ENCODE results near the gene MIAT.

MIAT gene

DNA sequence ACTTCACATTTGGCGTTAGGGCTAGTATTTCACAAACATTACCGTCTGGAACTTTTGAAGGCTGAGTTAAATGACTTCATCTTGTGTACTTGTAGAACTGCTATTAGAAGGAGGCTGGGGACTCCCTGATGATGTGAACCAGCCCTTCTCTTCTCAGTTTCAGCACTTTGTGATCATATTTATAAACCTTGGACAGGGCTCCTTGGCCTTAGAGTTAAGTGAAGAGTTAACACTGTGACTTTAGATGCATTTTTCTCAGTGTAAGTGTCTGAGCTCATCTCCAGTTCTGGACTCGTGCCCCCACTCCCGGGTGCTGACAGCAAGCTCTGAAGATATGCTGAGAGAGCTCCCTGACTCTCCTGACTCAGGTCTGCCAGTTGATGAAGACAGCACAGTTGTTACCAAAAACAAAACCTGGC lies 8.4 kb downstream of the MIAT start:
- H3F3A ChIP-seq (ENCODE audit: insufficient read depth), result peaks cover 15% of the 10 kb centered on the region
- H3K9me3 ChIP-seq (ENCODE audit: insufficient read depth, low read length), result no peaks in the 10 kb centered on the region
- no peaks in the 10 kb centered on the region for H3K27me3 ChIP-seq (ENCODE audit: low read length)
- H3K9ac ChIP-seq (ENCODE audit: low read length), result no peak overlapping the region
- no peak overlapping the region for H3K4me3 ChIP-seq (ENCODE audit: insufficient read depth, low read length, poor library complexity, severe bottlenecking)
- H3K4me2 ChIP-seq (ENCODE audit: low read depth, low read length, poor library complexity, severe bottlenecking), result no peak overlapping the region
- no peak overlapping the region for H2AFZ ChIP-seq (ENCODE audit: low read depth, low read length, severe bottlenecking)
- no peaks in the 10 kb centered on the region for H4K20me1 ChIP-seq (ENCODE audit: low read depth, low read length)
- H3K36me3 ChIP-seq (ENCODE audit: low read length), result no peaks in the 10 kb centered on the region
- TF ChIP-seq EZH2phosphoT487 (conservative IDR thresholded peaks at IDR 0.05; ENCODE audit: low read length), result no peak
- TF ChIP-seq, protein P1, sequence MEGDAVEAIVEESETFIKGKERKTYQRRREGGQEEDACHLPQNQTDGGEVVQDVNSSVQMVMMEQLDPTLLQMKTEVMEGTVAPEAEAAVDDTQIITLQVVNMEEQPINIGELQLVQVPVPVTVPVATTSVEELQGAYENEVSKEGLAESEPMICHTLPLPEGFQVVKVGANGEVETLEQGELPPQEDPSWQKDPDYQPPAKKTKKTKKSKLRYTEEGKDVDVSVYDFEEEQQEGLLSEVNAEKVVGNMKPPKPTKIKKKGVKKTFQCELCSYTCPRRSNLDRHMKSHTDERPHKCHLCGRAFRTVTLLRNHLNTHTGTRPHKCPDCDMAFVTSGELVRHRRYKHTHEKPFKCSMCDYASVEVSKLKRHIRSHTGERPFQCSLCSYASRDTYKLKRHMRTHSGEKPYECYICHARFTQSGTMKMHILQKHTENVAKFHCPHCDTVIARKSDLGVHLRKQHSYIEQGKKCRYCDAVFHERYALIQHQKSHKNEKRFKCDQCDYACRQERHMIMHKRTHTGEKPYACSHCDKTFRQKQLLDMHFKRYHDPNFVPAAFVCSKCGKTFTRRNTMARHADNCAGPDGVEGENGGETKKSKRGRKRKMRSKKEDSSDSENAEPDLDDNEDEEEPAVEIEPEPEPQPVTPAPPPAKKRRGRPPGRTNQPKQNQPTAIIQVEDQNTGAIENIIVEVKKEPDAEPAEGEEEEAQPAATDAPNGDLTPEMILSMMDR (IDR thresholded peaks at IDR 0.05; ENCODE audit: insufficient read depth, low read length, poor library complexity, severe bottlenecking), result no peak
- H3K9me2 ChIP-seq (replicated peaks; ENCODE audit: insufficient read depth, low read length), result no peaks in the 10 kb centered on the region
- H3K79me2 ChIP-seq (ENCODE audit: insufficient read depth, low read length), result no peaks in the 10 kb centered on the region
- no peak overlapping the region for H3K27ac ChIP-seq (ENCODE audit: low read depth, low read length)

DNA sequence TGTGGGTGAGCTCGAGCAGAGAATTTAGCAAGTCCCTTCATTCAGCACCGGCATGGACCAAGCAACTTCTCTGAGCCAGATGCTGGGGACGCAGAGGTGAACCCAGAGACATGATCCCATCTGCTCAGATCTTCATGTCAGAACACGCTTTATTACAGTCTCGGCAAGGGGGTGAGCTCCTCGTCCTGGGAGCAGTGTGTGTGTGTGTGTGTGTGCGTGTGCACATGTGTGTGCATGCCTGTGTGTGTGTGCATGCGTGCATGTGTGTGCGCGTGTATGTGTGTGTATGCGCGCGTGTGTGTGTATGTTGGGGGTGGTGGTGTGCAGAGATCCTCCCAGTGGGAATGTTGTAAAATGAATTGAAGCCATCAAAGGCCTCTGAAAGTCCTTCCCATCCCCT lies 9.8 kb downstream of the MIAT start:
- no peaks in the 10 kb centered on the region for H3K9me2 ChIP-seq (replicated peaks; ENCODE audit: insufficient read depth, low read length)
- H3K36me3 ChIP-seq (ENCODE audit: low read length), result no peaks in the 10 kb centered on the region
- H3K27me3 ChIP-seq (ENCODE audit: low read length), result no peaks in the 10 kb centered on the region
- H3K9ac ChIP-seq (ENCODE audit: low read length), result no peak overlapping the region
- H3K4me3 ChIP-seq (ENCODE audit: insufficient read depth, low read length, poor library complexity, severe bottlenecking), result no peak overlapping the region
- no peak overlapping the region for H2AFZ ChIP-seq (ENCODE audit: low read depth, low read length, severe bottlenecking)
- no peak overlapping the region for H3K27ac ChIP-seq (ENCODE audit: low read depth, low read length)
- TF ChIP-seq EZH2phosphoT487 (conservative IDR thresholded peaks at IDR 0.05; ENCODE audit: low read length), result no peak
- TF ChIP-seq, protein P1 (IDR thresholded peaks at IDR 0.05; ENCODE audit: insufficient read depth, low read length, poor library complexity, severe bottlenecking), result no peak
- no peak overlapping the region for H3K4me2 ChIP-seq (ENCODE audit: low read depth, low read length, poor library complexity, severe bottlenecking)
- no peaks in the 10 kb centered on the region for H3K9me3 ChIP-seq (ENCODE audit: insufficient read depth, low read length)
- H3K79me2 ChIP-seq (ENCODE audit: insufficient read depth, low read length), result no peaks in the 10 kb centered on the region
- H3F3A ChIP-seq (ENCODE audit: insufficient read depth), result peaks cover 26% of the 10 kb centered on the region
- no peaks in the 10 kb centered on the region for H4K20me1 ChIP-seq (ENCODE audit: low read depth, low read length)

DNA sequence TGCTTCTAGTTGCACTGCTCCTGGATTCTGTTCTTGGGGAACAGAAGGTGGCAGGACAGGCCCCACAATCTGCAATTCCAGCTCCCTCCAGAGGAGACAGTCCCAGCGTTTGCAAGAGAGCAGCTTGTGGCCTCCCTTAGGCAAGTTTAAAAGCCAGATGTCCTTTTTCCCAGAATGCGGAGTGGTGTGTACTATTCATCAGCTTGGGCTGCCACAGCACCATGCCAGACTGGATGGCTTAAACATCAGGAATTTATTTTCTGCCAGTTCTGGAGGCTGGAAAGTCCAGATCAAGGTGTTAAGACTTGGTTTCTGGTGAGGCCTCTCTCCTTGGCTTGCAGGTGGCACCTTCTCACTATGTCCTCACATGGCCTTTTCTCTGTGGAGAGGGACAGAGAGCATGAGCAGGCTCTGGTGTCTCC lies 11.7 kb downstream of the MIAT start:
- H3K9me3 ChIP-seq (ENCODE audit: insufficient read depth, low read length), result no peaks in the 10 kb centered on the region
- no peaks in the 10 kb centered on the region for H4K20me1 ChIP-seq (ENCODE audit: low read depth, low read length)
- H3K79me2 ChIP-seq (ENCODE audit: insufficient read depth, low read length), result peaks cover 9% of the 10 kb centered on the region
- no peak overlapping the region for H3K27ac ChIP-seq (ENCODE audit: low read depth, low read length)
- no peaks in the 10 kb centered on the region for H3K36me3 ChIP-seq (ENCODE audit: low read length)
- H3K4me3 ChIP-seq (ENCODE audit: insufficient read depth, low read length, poor library complexity, severe bottlenecking), result no peak overlapping the region
- no peak overlapping the region for H3K4me2 ChIP-seq (ENCODE audit: low read depth, low read length, poor library complexity, severe bottlenecking)
- TF ChIP-seq, protein P1 (IDR thresholded peaks at IDR 0.05; ENCODE audit: insufficient read depth, low read length, poor library complexity, severe bottlenecking), result no peak
- no peak for TF ChIP-seq EZH2phosphoT487 (conservative IDR thresholded peaks at IDR 0.05; ENCODE audit: low read length)
- H2AFZ ChIP-seq (ENCODE audit: low read depth, low read length, severe bottlenecking), result no peak overlapping the region
- no peaks in the 10 kb centered on the region for H3K9me2 ChIP-seq (replicated peaks; ENCODE audit: insufficient read depth, low read length)
- H3K9ac ChIP-seq (ENCODE audit: low read length), result no peak overlapping the region
- peaks cover 35% of the 10 kb centered on the region for H3F3A ChIP-seq (ENCODE audit: insufficient read depth)
- H3K27me3 ChIP-seq (ENCODE audit: low read length), result no peaks in the 10 kb centered on the region
